GM23338 (cell line): Measurements from ENCODE around the gene PDGFRB. TPM values are rescaled to one million over a fixed set of nuclear protein-coding genes. Genes with fewer than 3 reads are reported as not detected.

Source experiments
- ATAC-seq: fragments of 200-7000 bp; cut with Tn5 transposase; 3 replicates; pipeline ENCODE4 v1.9.1; 2020
- DNase-seq: peaks from one replicate; pipeline ENCODE4 v3.0.0-alpha.2; 2015; ENCODE audit warnings: low spot score
- H2AFZ ChIP-seq: fragments of 200-600 bp; sonication (generic); 2 replicates; pipeline ENCODE4 v1.8.0; 2016; ENCODE audit warnings: antibody characterized with exemption, mild to moderate bottlenecking, moderate library complexity
- H3F3A ChIP-seq: fragments of 200-600 bp; sonication (generic); replicated peaks from 2 replicates; pipeline ENCODE4 v1.8.0; 2017; ENCODE audit warnings: antibody characterized with exemption, mixed run types, low read depth
- H3K27ac ChIP-seq: fragments of 200-600 bp; sonication (generic); 2 replicates; pipeline ENCODE4 v1.6.1; 2016; ENCODE audit warnings: low read depth
- H3K27me3 ChIP-seq: fragments of 200-600 bp; sonication (generic); 2 replicates; pipeline ENCODE4 v1.8.0; 2016; ENCODE audit warnings: mild to moderate bottlenecking, mixed run types, moderate library complexity; ENCODE audit not compliant: insufficient read depth
- H3K36me3 ChIP-seq: fragments of 200-600 bp; sonication (generic); 2 replicates; pipeline ENCODE4 v1.8.0; 2016; ENCODE audit warnings: mild to moderate bottlenecking; ENCODE audit not compliant: insufficient read depth
- H3K4me1 ChIP-seq: fragments of 200-600 bp; sonication (generic); 2 replicates; pipeline ENCODE4 v1.8.0; 2016; ENCODE audit warnings: mild to moderate bottlenecking, moderate library complexity; ENCODE audit not compliant: insufficient read depth
- H3K4me2 ChIP-seq: fragments of 200-600 bp; sonication (generic); 2 replicates; pipeline ENCODE4 v1.7.1; 2017; ENCODE audit warnings: mixed run types
- H3K4me3 ChIP-seq: fragments of 200-600 bp; sonication (generic); 2 replicates; pipeline ENCODE4 v1.6.1; 2016; ENCODE audit warnings: mixed run types
- H3K79me2 ChIP-seq: fragments of 200-600 bp; sonication (generic); replicated peaks from 2 replicates; pipeline ENCODE4 v1.8.0; 2017; ENCODE audit warnings: mild to moderate bottlenecking; ENCODE audit not compliant: insufficient read depth
- H3K9me2 ChIP-seq: fragments of 200-600 bp; sonication (generic); 2 replicates; pipeline ENCODE4 v1.8.0; 2017; ENCODE audit not compliant: insufficient read depth
- H4K20me1 ChIP-seq: fragments of 200-600 bp; sonication (generic); replicated peaks from 2 replicates; pipeline ENCODE4 v1.8.0; 2017; ENCODE audit warnings: mild to moderate bottlenecking; ENCODE audit not compliant: insufficient read depth
- H3K27ac Mint-ChIP-seq: 2 replicates; pipeline ENCODE4 v1.8.0; 2020; ENCODE audit warnings: inconsistent platforms, mild to moderate bottlenecking, moderate library complexity, mixed read lengths
- H3K27me3 Mint-ChIP-seq: 3 replicates; pipeline ENCODE4 v1.8.0; 2022; ENCODE audit warnings: low read depth, mild to moderate bottlenecking, moderate library complexity, mixed read lengths, inconsistent platforms; ENCODE audit not compliant: insufficient read depth, poor library complexity
- H3K36me3 Mint-ChIP-seq: 3 replicates; pipeline ENCODE4 v1.8.0; 2021; ENCODE audit warnings: low read depth, mild to moderate bottlenecking, inconsistent platforms, moderate library complexity, mixed read lengths
- H3K4me1 Mint-ChIP-seq: 3 replicates; pipeline ENCODE4 v1.8.0; 2020; ENCODE audit warnings: mild to moderate bottlenecking, inconsistent platforms, mixed read lengths
- H3K4me3 Mint-ChIP-seq: 3 replicates; pipeline ENCODE4 v1.8.0; 2021; ENCODE audit warnings: moderate library complexity, mild to moderate bottlenecking, inconsistent platforms, mixed read lengths
- H3K9me3 Mint-ChIP-seq: 3 replicates; pipeline ENCODE4 v1.8.0; 2020; ENCODE audit warnings: moderate library complexity, mild to moderate bottlenecking, inconsistent platforms, mixed read lengths
- CREB1 ChIP-seq: fragments of 250-450 bp; sonication (Bioruptor Pico); IDR thresholded peaks from 2 replicates; pipeline ENCODE4 v1.5.0; 2020; ENCODE audit warnings: low read depth, mild to moderate bottlenecking, moderate library complexity
- CTCF ChIP-seq, 2 experiments: fragments of 200-600 bp in 1 of 2; sonication (generic) in 1 of 2; conservative IDR thresholded peaks; 2 replicates each; pipeline versions ENCODE4 v1.5.1 to v1.6.1; 2016 to 2017; ENCODE audit warnings: antibody characterized with exemption in 2 of 2, low read depth in 2 of 2, mild to moderate bottlenecking in 2 of 2, moderate library complexity in 1 of 2
- ETS1 ChIP-seq: IDR thresholded peaks from 2 replicates; pipeline ENCODE4 v1.6.1; 2016; ENCODE audit warnings: antibody characterized with exemption
- EZH2 ChIP-seq: fragments of 200-600 bp; sonication (generic); IDR thresholded peaks from one replicate; pipeline ENCODE4 v1.8.0; 2017; ENCODE audit warnings: antibody characterized with exemption, mild to moderate bottlenecking, low read depth; ENCODE audit not compliant: unreplicated experiment
- EZH2phosphoT487 ChIP-seq: fragments of 200-600 bp; sonication (generic); IDR thresholded peaks from one replicate; pipeline ENCODE4 v1.8.1; 2018; ENCODE audit warnings: antibody characterized with exemption; ENCODE audit not compliant: unreplicated experiment
- JUNB ChIP-seq: IDR thresholded peaks from one replicate; pipeline ENCODE4 v1.6.1; 2016; ENCODE audit warnings: antibody characterized with exemption; ENCODE audit not compliant: unreplicated experiment
- NANOG ChIP-seq: IDR thresholded peaks from 2 replicates; pipeline ENCODE4 v1.6.1; 2016; ENCODE audit warnings: antibody characterized with exemption, borderline replicate concordance
- POLR2AphosphoS5 ChIP-seq: IDR thresholded peaks from 2 replicates; pipeline ENCODE4 v1.6.1; 2016; ENCODE audit warnings: antibody characterized with exemption, low read depth
- REST ChIP-seq: IDR thresholded peaks from one replicate; pipeline ENCODE4 v1.6.1; 2018; ENCODE audit warnings: antibody characterized with exemption; ENCODE audit not compliant: unreplicated experiment
- STAT1 ChIP-seq: IDR thresholded peaks from one replicate; pipeline ENCODE4 v1.6.1; 2016; ENCODE audit warnings: antibody characterized with exemption; ENCODE audit not compliant: unreplicated experiment
- ZNF114 ChIP-seq: fragments of 250-450 bp; sonication (Bioruptor Pico); IDR thresholded peaks from 2 replicates; pipeline ENCODE4 v1.5.0; 2020; ENCODE audit warnings: mild to moderate bottlenecking, moderate library complexity
- ZNF331 ChIP-seq: fragments of 250-450 bp; sonication (Bioruptor Pico); IDR thresholded peaks from 2 replicates; pipeline ENCODE4 v1.5.0; 2020; ENCODE audit warnings: low read depth, mild to moderate bottlenecking, moderate library complexity
- ZNF462 ChIP-seq: fragments of 250-450 bp; sonication (Bioruptor Pico); IDR thresholded peaks from 2 replicates; pipeline ENCODE4 v1.5.0; 2020; ENCODE audit warnings: mild to moderate bottlenecking, moderate library complexity
- polyA plus RNA-seq: library from polyadenylated mRNA; unstranded; fragments of >200 nt; fragmentation: Nextera tagmentation; extraction: Ambion mirVana; gene quantifications from 2 replicates; pipeline ENCODE4 v1.2.1, GENCODE V29; 2016
- total RNA-seq: library from RNA; depleted of rRNA; stranded (reverse); fragments of >200 nt; shearing (Covaris generic); gene quantifications from 2 replicates; pipeline ENCODE4 v1.2.3, GENCODE V29; 2014

Gene PDGFRB
- total and polyA plus RNA-seq, 2 experiments from 2014 or later = 4.5 to 11.3 TPM

GRCh38 chr5:150136305-150137167 is 19.1 kb downstream of the PDGFRB start:
- Histone ChIP-seq H3K27me3 (no peaks in the 10 kb centered on the region), H3K4me1 (peaks cover 17% of the 10 kb centered on the region), H3K27ac (no peak overlapping the region), H3K79me2 (no peaks in the 10 kb centered on the region), H3K4me3 (no peak overlapping the region), H3K4me2 (no peak overlapping the region), H4K20me1 (no peaks in the 10 kb centered on the region), H3K9me2 (no peaks in the 10 kb centered on the region), H3F3A (no peaks in the 10 kb centered on the region), H3K36me3 (no peaks in the 10 kb centered on the region), H2AFZ (no peak overlapping the region)
- peaks cover 21% of the 10 kb centered on the region for H3K27me3 Mint-ChIP-seq
- H3K27ac Mint-ChIP-seq = no peak overlapping the region
- H3K4me1 Mint-ChIP-seq = peaks cover 49% of the 10 kb centered on the region
- H3K36me3 Mint-ChIP-seq = no peaks in the 10 kb centered on the region; the same call in 2 of the 3 replicates
- ATAC-seq = no peak
- TF ChIP-seq CTCF (conservative IDR thresholded peaks at IDR 0.05; ENCODE audit: low read depth in 2 of 2) (no peak), EZH2 (no peak), CREB1 (CRISPR knock-in tag) (no peak), ETS1 (no peak), ZNF114 (CRISPR knock-in tag) (no peak), ZNF331 (CRISPR knock-in tag) (no peak), EZH2phosphoT487 (no peak), ZNF462 (no peak), REST (no peak), POLR2AphosphoS5 (no peak), JUNB (no peak), STAT1 (no peak), NANOG (no peak)
- no peak for DNase-seq
- H3K4me3 Mint-ChIP-seq = no peak overlapping the region; the same call in 2 of the 3 replicates
- no peaks in the 10 kb centered on the region for H3K9me3 Mint-ChIP-seq
